Lower leg skin (tissue), 3 donors: ENCODE results near the gene MUC12.

ENCODE experiments used
- CTCF ChIP-seq, 3 donors: fragments of 450-650 bp; IDR thresholded peaks; one replicate each; pipeline ENCODE4 v1.5.1; 2016; ENCODE audit warnings: antibody characterized with exemption in 3 of 3, mild to moderate bottlenecking in 3 of 3, moderate library complexity in 2 of 3
- POLR2A ChIP-seq, 2 donors: fragments of 450-650 bp; IDR thresholded peaks; one replicate each; pipeline ENCODE4 v1.6.1; 2016 to 2017; ENCODE audit warnings: antibody characterized with exemption in 2 of 2, mild to moderate bottlenecking in 1 of 2, moderate library complexity in 1 of 2

GRCh38 chr7:100983451-100984187 lies 14.3 kb downstream of the MUC12 start:
- no peak for TF ChIP-seq POLR2A (IDR thresholded peaks at IDR 0.05)
- no peak for TF ChIP-seq CTCF (IDR thresholded peaks at IDR 0.05)
